RPMI8226 (cell line): ENCODE data around the gene PLXNB3.
"Not testable (repeated sequence)": the region's sequence is repeated elsewhere in the genome, so short reads cannot be mapped to it uniquely, and the experiment has no call there.

Experiments used
- DNase-seq: peaks from one replicate; pipeline ENCODE4 v3.0.0-alpha.2; 2015

PLXNB3 gene

DNA sequence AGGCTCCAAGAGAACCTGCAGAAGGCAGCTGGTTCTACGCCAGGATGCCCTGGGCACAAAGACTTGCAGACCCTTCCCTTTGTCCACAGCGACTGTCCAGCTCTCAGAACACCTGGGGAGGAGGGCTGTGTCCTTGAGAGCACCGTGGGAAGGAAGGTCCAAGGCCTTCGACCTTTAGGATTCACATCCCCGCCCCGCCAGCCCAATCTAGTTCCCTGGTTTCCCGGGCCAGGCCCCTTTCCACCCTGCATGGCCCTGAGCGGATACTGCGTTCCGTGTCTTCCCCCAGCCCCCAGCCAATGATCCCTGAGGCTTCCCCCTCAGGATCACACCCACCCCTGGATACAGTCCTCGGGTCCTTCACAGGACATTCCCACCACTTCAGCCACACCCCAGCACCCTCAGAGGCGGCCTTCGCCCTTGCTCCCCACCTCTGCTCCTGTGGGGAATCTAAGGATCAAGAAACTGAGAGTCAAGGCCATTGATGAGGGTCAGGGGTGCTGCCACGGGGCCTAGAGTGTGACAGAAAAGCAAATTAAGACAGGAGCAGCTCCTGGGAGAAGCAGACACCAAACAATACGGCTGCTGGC lies 30.3 kb upstream of the PLXNB3 start:
- no peak for DNase-seq

DNA sequence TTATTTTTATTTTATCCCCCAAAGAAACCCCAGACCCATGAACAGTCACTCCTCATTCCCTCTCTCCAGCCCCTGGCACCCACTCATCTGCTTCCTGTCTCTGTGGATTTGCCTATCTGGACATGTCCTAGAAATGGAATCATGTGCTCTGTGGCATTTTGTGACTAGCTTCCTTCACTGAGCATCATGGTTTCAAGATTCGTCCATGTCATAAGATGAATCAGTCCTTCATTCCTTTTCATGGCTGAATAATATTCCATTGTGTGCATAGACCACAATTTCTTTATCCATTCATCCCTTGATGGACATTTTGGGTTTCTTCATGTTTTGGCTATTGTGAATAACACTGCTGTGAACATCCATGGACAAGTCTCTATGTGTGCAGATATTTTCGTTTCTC lies 29.2 kb upstream of the PLXNB3 start:
- no peak for DNase-seq

DNA sequence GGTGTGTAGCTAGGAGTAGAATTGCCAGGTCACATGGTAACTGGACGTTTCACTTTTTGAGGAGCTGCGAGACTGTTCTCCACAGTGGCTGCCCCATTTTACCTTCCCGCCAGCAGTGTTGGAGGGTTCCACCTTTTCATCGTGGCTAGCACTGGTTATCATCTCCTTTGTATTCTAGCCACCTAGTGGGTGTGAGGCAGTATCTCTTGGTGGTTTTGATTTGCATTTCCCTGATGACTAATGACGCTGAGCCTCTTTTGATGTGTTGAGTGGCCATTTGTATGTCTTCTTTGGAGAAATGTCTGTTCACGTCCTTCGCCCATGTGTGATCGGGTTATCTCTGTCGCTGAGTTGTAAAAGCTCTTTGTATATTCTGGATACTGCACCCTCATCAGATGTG lies 28.8 kb upstream of the PLXNB3 start:
- DNase-seq, result peak; percentile 35

DNA sequence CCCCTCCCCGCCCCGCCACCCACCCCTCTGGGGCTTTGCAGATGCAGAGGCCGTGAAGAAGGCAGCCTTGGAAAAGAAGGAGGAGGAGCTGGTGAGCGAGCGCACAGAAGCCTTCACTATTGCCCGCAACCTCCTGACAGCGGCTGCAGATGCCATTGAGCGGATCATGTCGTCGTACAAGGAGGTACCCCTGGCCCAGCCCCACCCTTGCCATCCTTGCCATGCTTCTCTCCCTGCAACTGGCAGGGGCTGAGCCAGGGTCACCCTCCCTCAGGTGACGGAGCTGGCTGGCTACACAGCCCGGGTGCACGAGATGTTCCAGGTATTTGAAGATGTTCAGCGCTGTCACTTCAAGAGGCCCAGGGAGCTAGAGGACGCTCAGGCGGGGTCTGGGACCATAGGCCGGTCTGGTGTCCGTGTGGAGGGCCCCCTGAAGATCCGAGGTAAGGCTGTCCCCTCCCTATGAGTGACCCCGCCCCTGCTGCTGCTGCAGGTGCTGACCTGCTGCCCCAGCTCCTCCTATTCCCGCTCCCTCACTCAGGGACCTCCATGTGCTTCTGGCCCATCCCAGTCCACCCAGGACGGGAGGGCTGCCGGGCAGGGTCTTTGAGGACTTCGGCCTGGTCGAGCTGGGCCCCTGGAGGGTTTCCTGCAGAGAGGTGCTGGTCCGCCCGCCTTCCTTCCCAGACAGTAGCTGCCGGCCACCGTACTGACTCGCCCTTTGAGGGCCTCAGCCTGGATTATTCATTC lies 27.8 kb upstream of the PLXNB3 start:
- DNase-seq, result no peak

DNA sequence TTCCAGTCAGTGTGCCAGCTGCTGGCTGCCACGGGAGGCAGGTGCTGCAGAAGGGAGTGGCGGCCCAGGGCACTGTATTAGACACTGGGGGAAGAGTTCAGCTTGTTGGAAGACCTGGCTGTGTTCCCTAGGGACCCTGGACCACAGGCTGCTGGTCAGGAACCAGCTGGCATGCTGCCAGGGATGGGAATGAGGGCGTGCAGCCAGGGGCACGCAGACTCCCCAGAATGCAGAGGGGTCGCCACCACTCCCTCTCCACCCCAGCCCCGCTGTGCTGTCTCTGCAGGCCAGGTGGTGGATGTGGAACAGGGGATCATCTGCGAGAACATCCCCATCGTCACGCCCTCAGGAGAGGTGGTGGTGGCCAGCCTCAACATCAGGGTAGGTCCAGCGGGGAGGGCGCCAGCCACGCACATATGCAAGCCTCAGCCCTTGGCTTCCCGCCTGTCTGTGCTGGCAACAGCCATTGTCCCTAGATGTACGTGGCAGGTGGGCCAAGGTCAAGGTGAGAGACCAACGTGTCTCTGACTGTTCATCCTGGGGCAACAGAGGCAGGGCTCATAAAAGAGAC lies 27.1 kb upstream of the PLXNB3 start:
- no peak for DNase-seq

DNA sequence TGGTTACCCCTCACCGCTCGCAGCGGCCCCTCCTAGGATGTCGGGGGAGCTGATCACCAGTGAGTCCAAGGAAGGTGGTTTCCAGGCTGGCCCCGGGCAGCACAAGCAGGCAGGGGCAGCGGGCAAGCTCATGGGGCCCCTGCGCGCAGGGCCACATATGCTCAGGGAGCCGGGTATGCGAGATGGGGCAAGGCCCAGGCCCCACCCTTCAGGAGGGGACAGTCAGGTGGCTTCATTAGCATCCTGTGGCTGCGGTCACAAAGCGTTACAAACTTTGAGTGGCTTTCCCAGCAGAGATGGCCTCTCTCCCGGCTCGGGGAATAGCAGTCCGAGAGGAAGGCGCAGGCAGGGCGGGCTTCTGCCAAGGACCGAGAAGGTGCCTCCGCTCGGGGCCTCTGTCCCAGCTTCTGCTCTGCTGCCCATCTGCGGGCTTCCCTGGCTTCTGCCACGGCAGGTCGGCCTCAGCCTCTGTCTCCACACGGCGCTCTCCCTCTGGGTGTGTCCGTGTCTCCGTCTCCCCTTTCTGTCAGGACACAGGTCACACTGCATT lies 25.9 kb upstream of the PLXNB3 start:
- no peak for DNase-seq

DNA sequence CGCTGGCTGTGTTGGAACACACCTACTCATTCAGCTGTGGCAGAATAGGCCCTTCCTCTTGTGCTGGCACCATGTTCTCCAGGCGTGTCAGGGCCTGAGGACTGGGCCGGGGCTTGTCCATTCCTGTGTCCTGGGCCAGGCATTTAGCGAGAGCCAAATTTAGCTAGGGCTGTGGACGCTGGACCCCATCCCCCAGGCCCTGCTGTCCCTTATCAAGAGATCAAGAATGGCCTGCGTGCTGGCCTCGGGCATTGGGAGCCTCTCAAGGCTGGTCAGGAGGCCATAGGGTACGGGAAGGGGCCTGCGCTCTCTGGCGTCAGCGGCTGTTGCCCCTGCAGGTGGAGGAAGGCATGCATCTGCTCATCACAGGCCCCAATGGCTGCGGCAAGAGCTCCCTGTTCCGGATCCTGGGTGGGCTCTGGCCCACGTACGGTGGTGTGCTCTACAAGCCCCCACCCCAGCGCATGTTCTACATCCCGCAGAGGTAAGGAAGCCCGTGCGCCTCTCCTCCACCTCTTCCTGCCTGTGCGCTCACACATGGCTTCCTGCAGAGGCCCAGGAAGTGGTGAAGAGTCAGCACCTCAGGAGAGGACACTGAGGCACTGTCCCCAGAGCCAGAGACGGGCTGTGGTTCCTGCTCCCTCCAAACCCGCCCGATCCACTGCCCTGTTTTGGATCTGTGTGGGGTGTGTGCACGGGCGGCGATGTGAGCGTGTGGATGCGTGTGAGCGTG lies 24.1 kb upstream of the PLXNB3 start:
- DNase-seq, result no peak

DNA sequence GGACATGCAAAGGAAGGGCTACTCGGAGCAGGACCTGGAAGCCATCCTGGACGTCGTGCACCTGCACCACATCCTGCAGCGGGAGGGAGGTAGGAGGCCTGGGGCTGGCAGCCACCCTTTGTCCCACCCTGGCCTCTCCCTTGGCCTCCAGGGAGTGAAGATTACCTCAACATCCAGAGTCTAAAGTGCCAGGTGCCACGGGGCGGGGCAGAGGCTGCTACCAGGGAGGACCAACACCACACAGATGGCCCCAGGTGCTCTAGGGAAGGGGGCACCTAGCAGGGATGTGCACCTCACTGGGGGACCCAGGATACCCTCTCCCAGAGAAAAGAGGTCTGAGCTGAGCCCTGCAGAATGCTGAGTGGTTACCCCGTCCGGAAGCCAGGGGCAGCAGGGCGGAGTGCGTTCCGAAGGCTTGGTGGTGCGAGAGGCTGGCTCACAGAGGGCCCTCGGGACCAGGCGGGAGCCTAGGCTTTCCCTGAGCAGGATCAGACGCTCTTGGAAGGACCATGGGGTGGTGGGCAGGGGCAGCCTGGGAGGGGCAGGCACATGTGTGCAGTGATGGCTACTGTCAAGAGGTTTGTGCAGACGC lies 23.3 kb upstream of the PLXNB3 start:
- DNase-seq, result no peak

DNA sequence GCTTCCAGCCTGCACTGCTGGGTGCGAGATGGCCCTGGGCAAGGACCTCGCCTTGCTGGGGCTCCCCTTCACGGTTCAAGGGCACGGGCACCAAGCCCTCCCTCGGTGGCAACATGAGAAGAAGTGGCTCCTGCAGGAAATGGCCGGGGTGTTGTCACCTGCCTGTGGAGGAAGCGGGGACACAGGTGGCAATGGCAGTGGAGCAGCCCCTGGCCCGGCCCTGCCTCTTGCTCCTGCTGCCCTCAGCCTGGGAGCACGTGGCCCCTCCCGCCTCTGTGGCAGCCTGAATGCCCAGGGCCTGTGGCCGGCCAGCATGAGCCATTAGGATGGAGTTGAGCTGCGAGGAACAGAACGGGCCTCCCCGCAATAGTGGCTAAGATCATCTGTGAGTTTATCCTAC lies 22.6 kb upstream of the PLXNB3 start:
- DNase-seq, result no peak

DNA sequence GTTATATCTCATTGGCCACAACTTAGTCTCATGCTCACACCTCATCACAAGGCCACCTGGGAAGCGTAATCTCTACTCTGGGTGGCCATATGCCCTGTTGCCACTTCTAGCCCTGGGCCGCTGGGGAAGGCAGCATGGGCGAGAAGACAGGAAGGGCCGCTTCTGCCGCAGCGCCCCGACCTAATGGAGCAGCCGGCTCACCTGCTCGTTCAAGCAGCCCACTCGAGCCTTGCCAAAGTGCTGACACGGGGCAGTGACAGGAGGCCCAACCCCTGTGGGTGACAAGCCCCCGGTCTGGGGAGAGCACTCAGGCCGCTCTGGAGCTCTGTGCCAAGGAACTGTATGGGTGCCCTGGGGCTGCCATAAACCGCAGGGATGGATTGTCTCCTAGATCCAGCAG lies 21.9 kb upstream of the PLXNB3 start:
- DNase-seq, result not testable (repeated sequence)

DNA sequence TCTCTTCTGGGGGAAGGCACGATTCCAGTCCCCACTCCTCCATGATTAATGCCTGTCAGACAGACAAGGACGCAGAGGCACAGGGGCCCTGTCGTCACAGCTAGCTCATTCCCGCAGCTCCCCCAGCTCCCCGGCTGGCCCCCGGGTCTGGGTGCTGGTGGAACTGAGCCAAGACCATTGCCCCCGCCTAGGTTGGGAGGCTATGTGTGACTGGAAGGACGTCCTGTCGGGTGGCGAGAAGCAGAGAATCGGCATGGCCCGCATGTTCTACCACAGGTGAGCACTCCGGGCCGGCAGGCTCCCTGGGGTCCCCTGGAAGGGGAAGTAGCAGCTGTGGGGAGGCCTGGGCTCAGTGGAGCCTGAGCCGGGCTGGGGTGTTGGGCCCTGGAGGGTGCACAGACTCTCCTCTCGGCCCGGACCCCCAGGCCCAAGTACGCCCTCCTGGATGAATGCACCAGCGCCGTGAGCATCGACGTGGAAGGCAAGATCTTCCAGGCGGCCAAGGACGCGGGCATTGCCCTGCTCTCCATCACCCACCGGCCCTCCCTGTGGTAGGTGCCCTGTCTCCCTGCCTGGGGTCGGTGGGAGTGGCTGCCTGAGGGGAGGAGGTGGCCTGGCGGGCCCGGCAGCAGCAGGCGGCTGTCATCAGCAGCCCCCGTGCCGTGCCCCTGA lies 21.1 kb upstream of the PLXNB3 start:
- not testable (repeated sequence) for DNase-seq

DNA sequence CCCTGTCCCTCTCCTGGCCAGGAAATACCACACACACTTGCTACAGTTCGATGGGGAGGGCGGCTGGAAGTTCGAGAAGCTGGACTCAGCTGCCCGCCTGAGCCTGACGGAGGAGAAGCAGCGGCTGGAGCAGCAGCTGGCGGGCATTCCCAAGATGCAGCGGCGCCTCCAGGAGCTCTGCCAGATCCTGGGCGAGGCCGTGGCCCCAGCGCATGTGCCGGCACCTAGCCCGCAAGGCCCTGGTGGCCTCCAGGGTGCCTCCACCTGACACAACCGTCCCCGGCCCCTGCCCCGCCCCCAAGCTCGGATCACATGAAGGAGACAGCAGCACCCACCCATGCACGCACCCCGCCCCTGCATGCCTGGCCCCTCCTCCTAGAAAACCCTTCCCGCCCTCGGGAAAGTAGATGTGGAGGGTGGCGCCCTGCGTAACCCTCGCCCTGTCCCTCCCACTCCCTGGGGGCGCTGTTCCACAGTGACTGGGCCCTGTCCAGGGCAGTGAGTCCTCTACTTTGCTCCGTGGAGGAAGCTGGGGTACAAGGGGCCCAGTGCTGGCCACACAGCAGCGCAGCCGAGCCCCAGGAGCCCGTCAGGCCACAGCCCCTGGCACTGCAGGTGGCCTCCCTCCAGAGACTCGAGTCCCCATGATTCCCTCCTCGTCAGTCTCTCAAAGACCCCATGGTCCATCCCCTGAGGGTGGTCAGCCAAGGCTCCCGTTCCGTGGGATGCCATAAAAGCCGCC lies 20.4 kb upstream of the PLXNB3 start:
- peak; percentile 15 for DNase-seq

DNA sequence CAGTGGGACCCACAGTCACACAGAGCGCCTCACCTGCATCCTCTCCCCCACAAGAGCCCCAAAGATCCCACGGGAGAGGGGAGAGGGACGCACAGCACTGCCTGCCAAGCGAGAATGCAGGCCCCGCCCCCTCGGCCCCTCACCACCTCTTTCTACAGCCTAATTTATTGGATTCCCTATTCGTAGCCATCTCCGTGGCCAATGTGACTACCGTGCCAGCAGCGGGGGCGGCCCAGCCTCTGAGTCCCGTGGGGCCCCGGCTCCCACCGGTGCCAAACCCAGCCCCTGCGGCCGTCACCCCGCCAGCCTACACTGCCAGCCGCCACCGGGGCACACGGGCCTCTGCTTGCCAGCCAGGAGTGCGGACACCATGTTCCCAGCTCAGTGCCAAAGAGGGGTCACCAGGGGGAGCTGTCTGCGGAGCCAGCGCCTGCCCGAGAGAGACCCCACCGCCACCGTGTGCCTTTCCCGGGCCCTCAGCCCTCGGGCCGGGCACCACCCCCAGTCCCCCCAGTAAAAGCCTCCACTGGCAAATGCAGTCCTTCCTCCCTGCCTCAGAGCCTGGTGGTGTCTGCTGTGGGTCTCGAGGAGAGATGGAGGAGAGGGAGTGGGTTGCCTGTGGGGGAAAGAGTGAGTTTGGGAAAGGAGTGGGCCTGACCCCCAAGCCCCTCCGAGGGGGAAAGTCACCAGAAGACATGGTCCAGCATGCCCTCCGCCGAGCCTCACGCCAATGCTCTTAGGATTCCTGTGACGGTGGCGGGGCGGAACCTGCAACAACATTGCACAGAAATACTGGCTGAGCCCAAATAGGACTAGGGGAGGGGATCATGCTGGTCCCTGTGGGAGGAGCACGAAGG lies 19.6 kb upstream of the PLXNB3 start:
- DNase-seq, result peak; percentile 56

DNA sequence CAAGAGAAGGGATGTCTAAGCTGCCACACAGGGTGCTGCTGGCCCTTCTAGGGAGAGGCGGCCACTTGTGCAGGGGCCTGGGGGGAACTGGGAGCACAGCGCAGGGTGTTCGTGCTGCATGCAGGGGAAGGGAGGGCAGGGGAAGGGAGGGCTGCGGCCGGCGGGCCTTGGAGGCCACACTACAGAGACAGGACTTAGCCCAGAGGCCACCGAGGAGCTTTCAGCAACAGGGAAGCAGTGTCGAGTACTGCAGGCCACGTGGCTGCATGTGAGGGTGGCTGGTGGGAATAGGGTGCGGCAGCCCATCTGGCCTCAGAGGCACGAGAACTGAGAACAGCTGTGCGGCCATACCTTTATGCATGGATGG lies 19.0 kb upstream of the PLXNB3 start:
- DNase-seq, result not testable (repeated sequence)

DNA sequence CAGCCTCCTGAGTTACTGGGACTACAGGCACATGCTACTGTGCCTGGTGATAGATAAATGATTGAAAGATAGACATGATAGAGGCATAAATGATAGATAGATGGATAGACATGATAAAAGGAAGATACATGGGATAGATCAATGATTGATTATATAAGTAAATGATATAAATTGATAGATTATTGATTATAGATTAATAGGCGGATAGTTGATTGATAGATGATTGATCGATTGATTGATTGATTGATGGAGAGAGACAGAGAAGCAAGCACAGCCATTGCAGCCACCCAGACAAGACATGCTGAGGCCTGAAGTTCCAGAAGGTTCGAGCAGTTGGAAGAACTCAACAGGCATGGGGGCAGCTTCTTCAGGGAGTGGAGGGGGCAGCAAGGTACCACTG lies 17.7 kb upstream of the PLXNB3 start:
- DNase-seq, result no peak

DNA sequence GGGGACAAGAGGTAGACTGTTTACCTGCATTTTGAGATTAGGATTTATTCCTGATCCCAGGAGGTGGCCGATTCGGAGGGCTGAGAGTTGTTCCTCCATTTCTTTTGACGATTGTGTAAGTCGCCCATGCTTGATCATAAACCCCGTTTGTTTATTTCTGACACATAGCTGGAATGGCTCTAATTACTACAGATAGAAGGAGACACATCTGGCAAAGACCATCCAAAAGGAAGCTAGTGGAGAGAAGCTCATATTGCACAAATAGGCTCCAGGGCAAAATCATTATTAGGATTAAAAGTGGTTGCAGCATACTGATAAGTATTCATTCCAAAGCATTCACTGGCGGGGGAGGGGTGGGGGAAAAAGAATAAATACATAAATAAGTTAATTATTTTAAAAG lies 17.1 kb upstream of the PLXNB3 start:
- not testable (repeated sequence) for DNase-seq

DNA sequence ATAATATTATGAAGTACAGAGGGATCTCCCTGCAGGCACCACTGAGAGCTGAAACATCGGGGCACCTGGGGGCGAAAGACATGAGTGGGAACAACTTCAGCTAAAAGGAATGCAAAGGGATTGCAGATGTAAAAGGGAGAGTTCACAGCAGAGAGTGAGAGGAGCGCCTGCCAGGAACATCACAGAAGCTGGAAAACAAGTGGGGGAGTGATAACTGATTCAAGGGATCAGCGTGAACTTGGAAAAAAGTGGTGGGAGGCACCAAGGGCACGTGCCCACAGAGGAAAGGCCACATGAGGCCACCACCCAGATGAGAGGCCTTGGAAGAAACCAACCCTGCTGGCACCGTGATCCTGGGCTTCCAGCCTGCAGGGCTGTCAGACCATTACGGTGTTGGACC lies 15.0 kb upstream of the PLXNB3 start:
- not testable (repeated sequence) for DNase-seq

DNA sequence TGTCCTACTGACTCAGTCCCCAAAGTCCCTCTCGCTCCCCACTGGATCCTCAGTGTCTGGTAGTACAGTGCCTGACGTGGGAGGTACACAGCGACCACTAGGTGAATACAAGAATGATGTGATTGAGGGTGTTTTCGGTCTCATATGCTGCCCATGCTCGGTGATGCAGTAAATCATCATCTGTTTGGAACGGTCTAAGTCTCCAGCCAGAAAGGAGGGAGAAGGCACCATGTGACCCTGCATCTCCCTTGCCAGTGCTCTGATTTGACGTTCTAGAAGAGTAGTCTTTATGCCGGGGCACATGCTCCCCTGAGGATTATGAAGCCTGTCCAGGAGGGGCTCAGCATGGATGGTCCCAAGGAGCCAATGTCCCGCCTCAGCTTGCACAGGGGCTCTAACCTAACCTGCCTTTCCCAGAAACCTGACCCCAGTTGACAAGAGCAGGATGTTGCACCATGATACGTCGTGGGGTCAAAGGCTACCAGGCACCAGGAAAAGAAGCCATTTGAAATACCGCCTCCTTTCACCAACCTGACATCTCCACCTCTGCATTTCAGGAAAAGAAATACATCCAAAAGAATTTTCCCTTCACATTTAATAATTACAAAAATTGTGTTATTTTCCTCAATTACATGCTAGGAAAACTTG lies 13.8 kb upstream of the PLXNB3 start:
- no peak for DNase-seq

DNA sequence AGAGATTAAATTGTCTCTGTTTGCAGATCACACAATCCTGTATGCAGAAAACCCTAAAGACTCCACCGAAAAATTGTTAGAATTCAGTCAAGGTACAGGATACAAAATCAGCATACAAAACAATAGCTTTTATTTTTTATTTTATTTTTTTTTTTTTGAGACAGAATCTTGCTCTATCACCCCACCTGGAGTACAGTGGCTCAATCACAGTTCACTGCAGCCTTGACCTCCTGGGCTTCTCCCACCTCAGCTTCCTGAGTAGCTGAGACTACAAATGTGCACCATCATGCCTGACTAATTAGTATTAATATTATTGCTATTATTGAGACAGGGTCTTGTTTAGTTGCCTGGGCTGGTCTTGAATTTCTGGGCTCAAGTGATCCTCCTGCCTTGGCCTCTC lies 8.9 kb upstream of the PLXNB3 start:
- DNase-seq, result peak; percentile 21

DNA sequence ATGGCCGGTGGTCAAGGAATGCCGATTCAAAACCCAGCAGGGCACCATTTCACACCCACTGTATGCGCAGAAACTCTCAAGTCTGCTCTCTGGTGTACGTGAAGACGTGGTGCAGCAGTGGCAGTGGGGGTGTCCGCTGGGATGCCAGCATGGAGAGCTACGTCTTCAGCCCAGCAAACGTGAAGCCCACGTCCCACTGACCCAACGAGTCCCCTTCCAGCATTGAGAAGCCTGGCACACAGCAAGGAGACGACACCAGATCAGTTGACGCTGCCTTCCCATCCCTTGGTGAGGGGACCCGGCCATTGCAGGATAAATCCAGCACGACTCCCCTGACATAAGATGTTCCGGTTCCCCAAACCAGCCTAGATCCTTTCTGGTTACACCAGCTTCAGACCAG lies 2.2 kb upstream of the PLXNB3 start:
- DNase-seq, result no peak
